GM10847 (cell line): ENCODE measurements around the gene PRRX1.

Source experiments
- POLR2A ChIP-seq: IDR thresholded peaks from 2 replicates; pipeline ENCODE4 v1.6.1; 2011; ENCODE audit not compliant: insufficient read length; ENCODE audit errors: extremely low read depth

The PRRX1 gene

DNA sequence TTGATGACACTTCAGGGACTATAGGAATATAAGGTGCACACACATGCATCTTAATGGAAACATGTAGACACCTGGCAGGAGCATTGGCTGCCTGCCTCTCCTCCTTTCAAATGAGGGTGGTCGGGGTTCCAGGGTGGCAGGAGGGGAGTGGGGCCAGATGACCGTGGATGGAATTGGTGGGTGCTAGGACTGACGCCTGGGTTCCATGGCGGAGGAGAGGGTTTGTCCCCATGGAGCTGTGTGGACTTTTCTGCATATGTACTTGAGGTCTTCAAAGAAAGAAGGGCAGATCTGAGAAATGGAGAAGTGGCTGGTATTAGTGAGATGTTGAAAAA, 7.7 kb downstream of the PRRX1 start:
- no peak for TF ChIP-seq POLR2A

- no peak for TF ChIP-seq POLR2A
These were observed 8.4 kb downstream of the PRRX1 start for GRCh38 chr1:170672316-170672715.

DNA sequence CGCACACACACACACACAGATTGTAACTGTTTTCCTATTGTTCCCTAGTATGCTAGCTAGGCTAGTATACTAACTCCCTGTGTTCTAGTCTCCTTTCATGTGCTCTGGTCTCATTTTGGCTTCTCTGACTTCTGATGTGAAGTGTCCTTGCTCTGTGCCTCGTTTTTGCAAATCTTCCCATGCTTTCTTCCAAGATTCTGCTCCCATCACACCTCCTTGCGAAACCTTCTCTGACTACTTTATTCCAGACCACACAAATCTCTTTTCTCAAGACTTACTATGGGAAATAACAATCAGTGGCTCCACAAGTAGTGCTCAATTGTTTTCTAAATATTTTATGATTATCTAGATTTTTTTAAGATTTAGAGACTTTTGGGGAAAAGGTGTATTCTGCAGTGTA, 10.3 kb downstream of the PRRX1 start:
- TF ChIP-seq POLR2A = no peak

GRCh38 chr1:170674986-170675385, 11.1 kb downstream of the PRRX1 start:
- no peak for TF ChIP-seq POLR2A

- TF ChIP-seq POLR2A = no peak
These were observed 11.9 kb downstream of the PRRX1 start for GRCh38 chr1:170675865-170676264.

DNA sequence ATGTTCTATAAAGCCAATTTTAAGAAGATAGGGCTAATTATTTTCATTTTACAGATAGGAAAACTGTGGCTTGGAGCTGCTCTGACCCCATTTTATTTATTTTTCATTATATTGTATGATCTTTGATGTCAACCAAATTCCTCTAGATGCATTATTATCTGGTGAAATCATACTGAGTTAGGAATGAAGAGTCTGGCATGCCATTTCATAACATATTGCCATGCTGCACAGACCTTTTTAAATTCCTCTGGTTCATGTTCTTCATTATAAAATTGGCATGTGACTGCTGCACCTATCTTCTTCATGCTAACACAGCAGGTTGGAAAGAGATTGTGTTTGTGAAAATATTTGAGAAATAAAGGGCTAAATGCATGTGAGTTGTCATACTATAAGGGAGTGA, 12.7 kb downstream of the PRRX1 start:
- TF ChIP-seq POLR2A = no peak

- no peak for TF ChIP-seq POLR2A
These were observed 14.2 kb downstream of the PRRX1 start for GRCh38 chr1:170678027-170678600.

DNA sequence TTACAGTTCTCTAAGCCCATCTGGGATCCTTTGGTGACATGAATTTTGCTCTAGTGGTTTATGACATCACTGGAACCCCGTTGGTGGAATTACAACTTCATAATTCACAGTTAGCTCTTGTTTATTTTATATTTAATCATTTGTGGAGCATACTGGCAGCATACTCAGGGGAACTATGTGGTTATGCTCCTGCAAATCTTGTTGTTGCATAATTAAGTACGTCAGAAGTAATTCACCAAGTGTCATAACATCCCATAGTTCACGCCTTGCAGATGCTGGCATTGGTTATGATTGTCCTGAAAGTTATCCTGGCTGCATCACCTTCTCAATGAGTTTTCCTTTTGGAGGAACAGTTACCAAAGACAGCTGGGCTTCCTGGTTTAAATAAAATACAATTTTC, 16.5 kb downstream of the PRRX1 start:
- TF ChIP-seq POLR2A = no peak

GRCh38 chr1:170682169-170682568, 18.2 kb downstream of the PRRX1 start:
- no peak for TF ChIP-seq POLR2A

DNA sequence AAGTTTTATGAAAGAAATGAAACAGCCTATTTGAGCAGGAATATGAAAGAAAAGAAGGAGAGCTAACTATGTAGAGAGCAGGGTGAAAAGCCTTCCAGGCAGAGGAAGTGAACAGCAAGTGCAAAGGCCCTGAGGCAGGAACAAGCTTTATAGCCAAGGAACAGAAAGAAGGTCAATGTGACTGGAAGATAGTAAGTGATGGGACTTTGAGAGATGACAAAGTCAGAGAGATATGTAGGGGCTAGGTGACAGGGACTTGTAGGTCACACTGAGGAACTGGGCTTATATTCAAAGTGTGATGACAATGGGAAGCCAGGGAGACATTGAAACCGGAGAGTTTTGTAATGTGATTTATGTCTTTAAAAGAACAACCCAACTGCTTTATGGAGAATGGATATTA, 18.9 kb downstream of the PRRX1 start:
- no peak for TF ChIP-seq POLR2A

- TF ChIP-seq POLR2A = no peak
These were observed 21.2 kb downstream of the PRRX1 start for GRCh38 chr1:170685166-170685565.

DNA sequence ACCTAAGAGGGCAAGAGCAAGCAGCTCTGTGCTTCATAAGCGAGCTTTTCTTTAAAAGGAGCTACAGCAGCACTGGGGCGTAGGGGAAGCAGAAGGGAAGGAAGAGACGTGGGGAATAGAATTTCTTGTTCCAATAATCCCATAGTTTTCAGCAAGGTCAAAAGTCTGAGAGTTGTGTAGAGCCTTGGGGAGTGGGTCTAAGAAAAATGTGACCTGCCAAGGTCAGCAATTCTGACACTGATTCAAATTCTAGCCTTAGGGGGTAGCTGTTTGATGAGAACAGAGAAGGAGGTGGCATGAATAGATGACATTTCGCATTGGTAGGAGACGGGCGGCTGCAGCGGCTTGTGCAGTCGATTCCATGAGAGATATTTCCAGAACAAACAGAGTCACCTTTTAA, 22.4 kb downstream of the PRRX1 start:
- no peak for TF ChIP-seq POLR2A

DNA sequence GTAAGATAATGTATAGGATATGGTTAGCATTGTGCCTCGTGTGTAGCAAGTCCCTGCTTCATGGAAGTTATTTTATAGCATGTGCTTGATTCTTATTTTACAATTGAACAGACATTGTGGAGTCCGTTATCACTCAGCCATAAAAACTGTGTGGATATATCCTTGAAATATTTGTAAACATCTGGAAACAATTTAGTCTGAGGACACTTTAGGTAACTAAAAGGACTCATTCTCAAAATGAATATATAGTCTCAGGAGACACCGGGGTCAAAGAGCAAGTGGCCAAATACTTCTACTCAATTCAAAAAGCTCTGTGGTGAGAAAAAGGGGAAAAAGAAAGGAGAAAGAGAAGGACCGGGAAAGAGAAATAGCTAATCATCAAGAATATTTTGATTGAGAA, 23.7 kb downstream of the PRRX1 start:
- no peak for TF ChIP-seq POLR2A

- TF ChIP-seq POLR2A = no peak
These were observed 27.3 kb downstream of the PRRX1 start for GRCh38 chr1:170691258-170691657.

- TF ChIP-seq POLR2A = no peak
These were observed 29.1 kb downstream of the PRRX1 start for GRCh38 chr1:170692866-170693575.

- no peak for TF ChIP-seq POLR2A
These were observed 30.4 kb downstream of the PRRX1 start for GRCh38 chr1:170694172-170694926.
